IMR-90 (cell line): Measurements from ENCODE around the gene RPS6KA5. TPM values are rescaled to one million over a fixed set of nuclear protein-coding genes. Genes with fewer than 3 reads are reported as not detected.

Source experiments
- ATAC-seq: fragments of 200-7000 bp; cut with Tn5 transposase; 2 replicates; pipeline ENCODE4 v1.9.1; 2020; ENCODE audit warnings: low read depth, mild to moderate bottlenecking, moderate library complexity
- BruUV-seq: library from RNA; stranded (reverse); fragments of 400-500 nt; replicated peaks from 2 replicates; lab custom pipeline; 2021; lab: Mats Ljungman, UMichigan
- CTCF ChIA-PET: fragments of 300-600 bp; formaldehyde crosslinking; extraction: SDS; loops from one replicate; lab custom pipeline; 2021; ENCODE audit warnings: antibody characterized with exemption; lab: Yijun Ruan, JAX
- POLR2A ChIA-PET: fragments of 300-600 bp; sonication (Branson Sonifier 250); formaldehyde crosslinking; loops from one replicate; lab custom pipeline; 2022; ENCODE audit warnings: antibody characterized with exemption; ENCODE audit not compliant: unreplicated experiment; lab: Charles Lee
- DNase-seq: peaks from one replicate; pipeline ENCODE4 v3.0.0; 2013
- H2AFZ ChIP-seq: replicated peaks from 2 replicates; pipeline ENCODE3; 2013; ENCODE audit warnings: low read length, mild to moderate bottlenecking; ENCODE audit not compliant: poor library complexity
- H2AK5ac ChIP-seq: 2 replicates; pipeline ENCODE4 v1.6.1; 2013; ENCODE audit warnings: low read depth, low read length, inconsistent platforms
- H2AK9ac ChIP-seq: replicated peaks from 2 replicates; pipeline ENCODE3; 2013; ENCODE audit warnings: mild to moderate bottlenecking, low read depth, low read length, moderate library complexity; ENCODE audit not compliant: poor library complexity
- H2BK120ac ChIP-seq: 2 replicates; pipeline ENCODE4 v1.6.1; 2013; ENCODE audit warnings: low read depth, low read length, inconsistent platforms
- H2BK15ac ChIP-seq: 3 replicates; pipeline ENCODE4 v1.6.1; 2013; ENCODE audit warnings: low read depth, low read length, inconsistent platforms
- H2BK20ac ChIP-seq: 2 replicates; pipeline ENCODE4 v1.6.1; 2013; ENCODE audit warnings: low read depth, mild to moderate bottlenecking, inconsistent platforms, low read length, moderate library complexity
- H2BK5ac ChIP-seq: 2 replicates; pipeline ENCODE4 v1.6.1; 2013; ENCODE audit warnings: mild to moderate bottlenecking, low read depth, low read length, inconsistent platforms; ENCODE audit not compliant: poor library complexity, severe bottlenecking
- H3K14ac ChIP-seq: replicated peaks from 2 replicates; pipeline ENCODE4 v1.6.1; 2013; ENCODE audit warnings: low read depth, low read length, inconsistent platforms
- H3K18ac ChIP-seq: 2 replicates; pipeline ENCODE4 v1.6.1; 2013; ENCODE audit warnings: low read depth, low read length, control low read depth
- H3K23ac ChIP-seq: 2 replicates; pipeline ENCODE4 v1.6.1; 2013; ENCODE audit warnings: low read depth, low read length, inconsistent platforms
- H3K27ac ChIP-seq: 2 replicates; pipeline ENCODE4 v1.5.1; 2013; ENCODE audit warnings: mild to moderate bottlenecking, control low read depth, low read length; ENCODE audit not compliant: insufficient read depth
- H3K27me3 ChIP-seq: 2 replicates; pipeline ENCODE4 v1.6.1; 2013; ENCODE audit warnings: low read length; ENCODE audit not compliant: control insufficient read depth, insufficient read depth
- H3K36me3 ChIP-seq: 2 replicates; pipeline ENCODE4 v1.6.1; 2013; ENCODE audit warnings: low read length, mixed read lengths; ENCODE audit not compliant: control insufficient read depth, insufficient read depth
- H3K4ac ChIP-seq: 2 replicates; pipeline ENCODE4 v1.6.1; 2013; ENCODE audit warnings: low read depth, low read length, inconsistent platforms
- H3K4me1 ChIP-seq: 2 replicates; pipeline ENCODE4 v1.6.1; 2013; ENCODE audit warnings: low read length, mixed read lengths; ENCODE audit not compliant: control insufficient read depth, insufficient read depth
- H3K4me2 ChIP-seq: 2 replicates; pipeline ENCODE4 v1.6.1; 2013; ENCODE audit warnings: low read depth, mild to moderate bottlenecking, control low read depth, low read length, moderate library complexity
- H3K4me3 ChIP-seq: 2 replicates; pipeline ENCODE4 v1.5.1; 2013; ENCODE audit warnings: low read depth, mild to moderate bottlenecking, control low read depth, low read length, moderate library complexity; ENCODE audit not compliant: insufficient read depth
- H3K56ac ChIP-seq: 2 replicates; pipeline ENCODE4 v1.6.1; 2013; ENCODE audit warnings: low read length, inconsistent platforms; ENCODE audit not compliant: insufficient read depth; ENCODE audit errors: extremely low read depth
- H3K79me1 ChIP-seq, 2 experiments: 2 replicates each; pipeline ENCODE4 v1.6.1; 2013; ENCODE audit warnings: low read length in 2 of 2, inconsistent platforms in 1 of 2, low read depth in 1 of 2
- H3K9ac ChIP-seq: 2 replicates; pipeline ENCODE4 v1.6.1; 2013; ENCODE audit warnings: low read depth, low read length, control low read depth
- H3K9me1 ChIP-seq: 2 replicates; pipeline ENCODE4 v1.6.1; 2013; ENCODE audit warnings: low read length, inconsistent platforms; ENCODE audit not compliant: insufficient read depth
- H3K9me3 ChIP-seq: 2 replicates; pipeline ENCODE4 v1.6.1; 2013; ENCODE audit warnings: low read length; ENCODE audit not compliant: control insufficient read depth, insufficient read depth
- H4K20me1 ChIP-seq: 2 replicates; pipeline ENCODE4 v1.6.1; 2013; ENCODE audit warnings: low read length, inconsistent platforms; ENCODE audit not compliant: insufficient read depth
- H4K5ac ChIP-seq: 2 replicates; pipeline ENCODE4 v1.6.1; 2013; ENCODE audit warnings: mild to moderate bottlenecking, low read depth, low read length, control low read depth
- H4K8ac ChIP-seq, 2 experiments: 2 replicates each; pipeline ENCODE4 v1.6.1; 2013; ENCODE audit warnings: low read depth in 2 of 2, low read length in 2 of 2, control low read depth in 1 of 2, inconsistent platforms in 1 of 2
- H4K91ac ChIP-seq: 2 replicates; pipeline ENCODE4 v1.6.1; 2013; ENCODE audit warnings: low read depth, low read length, inconsistent platforms; ENCODE audit not compliant: insufficient read depth
- BHLHE40 ChIP-seq: fragments of 150-350 bp; IDR thresholded peaks from 2 replicates; pipeline ENCODE4 v1.6.1; 2016; ENCODE audit warnings: mild to moderate bottlenecking, low read depth, low read length
- CEBPB ChIP-seq: IDR thresholded peaks from 2 replicates; pipeline ENCODE4 v1.6.1; 2012; ENCODE audit warnings: low read depth, low read length, improper control_type of control experiment
- CHD1 ChIP-seq: IDR thresholded peaks from 2 replicates; pipeline ENCODE4 v1.6.1; 2012; ENCODE audit warnings: low read depth, low read length, improper control_type of control experiment
- CTCF ChIP-seq: conservative IDR thresholded peaks from 2 replicates; pipeline ENCODE4 v1.5.1; 2012; ENCODE audit warnings: mild to moderate bottlenecking, low read depth, low read length, improper control_type of control experiment
- FOS ChIP-seq: fragments of 150-350 bp; IDR thresholded peaks from 2 replicates; pipeline ENCODE4 v1.6.1; 2016; ENCODE audit warnings: low read depth, low read length
- MAFK ChIP-seq: IDR thresholded peaks from 2 replicates; pipeline ENCODE4 v1.6.1; 2012; ENCODE audit warnings: low read depth, low read length, improper control_type of control experiment
- MAZ ChIP-seq: IDR thresholded peaks from 2 replicates; pipeline ENCODE4 v1.6.1; 2012; ENCODE audit warnings: low read depth, mild to moderate bottlenecking, low read length, improper control_type of control experiment, moderate library complexity, borderline replicate concordance
- MXI1 ChIP-seq: IDR thresholded peaks from 2 replicates; pipeline ENCODE4 v1.6.1; 2012; ENCODE audit warnings: low read depth, mild to moderate bottlenecking, low read length, moderate library complexity, borderline replicate concordance
- NFE2L2 ChIP-seq: fragments of 150-350 bp; IDR thresholded peaks from 2 replicates; pipeline ENCODE4 v1.6.1; 2016; ENCODE audit warnings: low read depth, mild to moderate bottlenecking, low read length
- POLR2A ChIP-seq: IDR thresholded peaks from 2 replicates; pipeline ENCODE4 v1.6.1; 2012; ENCODE audit warnings: mild to moderate bottlenecking, low read depth, low read length
- RAD21 ChIP-seq: IDR thresholded peaks from 2 replicates; pipeline ENCODE4 v1.6.1; 2012; ENCODE audit warnings: low read length, improper control_type of control experiment
- RCOR1 ChIP-seq: IDR thresholded peaks from 2 replicates; pipeline ENCODE4 v1.6.1; 2012; ENCODE audit warnings: mild to moderate bottlenecking, low read length, improper control_type of control experiment; ENCODE audit not compliant: insufficient replicate concordance
- RFX5 ChIP-seq: IDR thresholded peaks from 2 replicates; pipeline ENCODE4 v1.8.0; 2012; ENCODE audit warnings: low read depth, mild to moderate bottlenecking, low read length, moderate library complexity
- SMC3 ChIP-seq: fragments of 150-350 bp; IDR thresholded peaks from 2 replicates; pipeline ENCODE4 v1.6.1; 2016; ENCODE audit warnings: low read depth, mild to moderate bottlenecking, antibody characterized with exemption, low read length, moderate library complexity
- USF2 ChIP-seq: fragments of 150-350 bp; IDR thresholded peaks from 2 replicates; pipeline ENCODE4 v1.6.1; 2017; ENCODE audit warnings: mild to moderate bottlenecking, antibody characterized with exemption, low read length, low read depth
- WGBS, 2 experiments: methylation state at CpG; one replicate each; pipeline versions ENCODE4 v1.1.5 to v1.1.7; 2013; ENCODE audit warnings: missing lambda C conversion rate in 2 of 2; ENCODE audit not compliant: insufficient read length in 1 of 2; ENCODE audit errors: extremely low coverage in 2 of 2; 5-methylcytosine and 5-hydroxymethylcytosine counted together
- dilution Hi-C: fragments of 300-500 bp; cut with HindIII; formaldehyde crosslinking; loops from one replicate; pipeline ENCODE4 v1.14.3; 2018; ENCODE audit warnings: low sequenced_read_pairs; ENCODE audit not compliant: unreplicated experiment
- in situ Hi-C: fragments of 300-500 bp; cut with MboI; formaldehyde crosslinking; loops from 3 replicates; pipeline ENCODE4 v1.14.3; 2019; ENCODE audit warnings: low sequenced_read_pairs, inconsistent platforms, mixed read lengths
- intact Hi-C: fragments of 100-400 bp; cut with micrococcal nuclease; formaldehyde crosslinking; loops from 2 replicates; pipeline ENCODE4 v1.10.0; 2022
- polyA plus RNA-seq, 3 experiments: library from polyadenylated mRNA; depleted of rRNA; stranded (reverse); fragments of >200 nt; gene quantifications; 2 replicates each; pipeline ENCODE4 v1.2.3, GENCODE V29; 2012; ENCODE audit warnings: low replicate concordance in 1 of 3
- total RNA-seq: library from RNA; depleted of rRNA; stranded (reverse); fragments of >200 nt; gene quantifications from 2 replicates; pipeline ENCODE4 v1.2.3, GENCODE V29; 2012
- TF ChIP-seq, protein P1 (sequence below): fragments of 150-350 bp; IDR thresholded peaks from 2 replicates; pipeline ENCODE4 v1.6.1; 2016; ENCODE audit warnings: low read depth, mild to moderate bottlenecking, low read length, moderate library complexity, borderline replicate concordance

Gene RPS6KA5
- total and polyA plus RNA-seq, 2 of the 4 experiments (the other 2 are of a cell fraction), result 0.36 TPM

DNA sequence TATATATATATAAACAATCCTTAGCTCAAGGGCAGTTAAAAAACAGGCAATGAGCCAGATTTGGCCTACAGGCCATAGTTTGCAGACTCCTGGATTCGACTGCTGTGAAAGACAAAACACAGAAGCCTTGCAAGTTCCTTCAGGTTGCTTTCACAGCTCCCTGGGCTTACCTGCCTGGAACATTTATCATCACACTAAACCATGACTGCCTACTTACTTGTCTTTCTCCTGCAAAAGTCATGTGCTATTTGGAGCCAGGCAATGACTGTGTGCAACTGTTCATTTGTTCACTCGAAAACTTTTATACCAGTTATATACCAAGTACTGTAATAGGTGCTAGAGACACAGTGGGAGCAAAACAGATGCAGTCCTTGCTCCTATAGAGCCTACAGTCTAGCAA, 2.2 kb upstream of the RPS6KA5 start:
- dilution Hi-C loops, result no loop called here
- ChIA-PET POLR2A (no interaction called here), CTCF (no interaction called here)

More for the DNA sequence above, 2.2 kb upstream of the RPS6KA5 start:
- H3K27me3 ChIP-seq, result no peaks in the 10 kb centered on the region
- H3K4me3 ChIP-seq, result no peak overlapping the region
- no peak overlapping the region for H2BK20ac ChIP-seq
- H3K9me3 ChIP-seq, result no peaks in the 10 kb centered on the region
- intact Hi-C loops, result no loop called here
- in situ Hi-C loops, result no loop called here
- H2AK5ac ChIP-seq, result no peak overlapping the region
- no peak overlapping the region for H4K91ac ChIP-seq
- H4K5ac ChIP-seq, result no peak overlapping the region
- no peaks in the 10 kb centered on the region for H3K79me1 ChIP-seq
- WGBS, 2 experiments, result no CpG with 5 or more reads among the region's 2 CpGs
- no peaks in the 10 kb centered on the region for H3K36me3 ChIP-seq
- BruUV-seq, result no TSS peak
- no peak overlapping the region for H3K23ac ChIP-seq
- no peak overlapping the region for H2BK120ac ChIP-seq
- no peaks in the 10 kb centered on the region for H3K4me1 ChIP-seq
- no peak overlapping the region for H3K14ac ChIP-seq
- no peak overlapping the region for H2AFZ ChIP-seq
- no peaks in the 10 kb centered on the region for H4K20me1 ChIP-seq
- H3K56ac ChIP-seq, result no peak overlapping the region
- ATAC-seq (no peak), DNase-seq (no peak)
- H2BK5ac ChIP-seq, result no peak overlapping the region
- H2BK15ac ChIP-seq, result no peak overlapping the region
- H3K18ac ChIP-seq, result no peak overlapping the region
- H2AK9ac ChIP-seq, result no peak overlapping the region
- H3K4me2 ChIP-seq, result no peak overlapping the region
- H3K9ac ChIP-seq, result no peak overlapping the region
- TF ChIP-seq FOS (no peak), RCOR1 (no peak), USF2 (no peak), CHD1 (no peak), BHLHE40 (no peak), RFX5 (no peak), NFE2L2 (no peak), POLR2A (no peak), MXI1 (no peak), MAFK (no peak), RAD21 (no peak), CEBPB (no peak), SMC3 (no peak), MAZ (no peak), CTCF (no peak)
- TF ChIP-seq, protein P1, sequence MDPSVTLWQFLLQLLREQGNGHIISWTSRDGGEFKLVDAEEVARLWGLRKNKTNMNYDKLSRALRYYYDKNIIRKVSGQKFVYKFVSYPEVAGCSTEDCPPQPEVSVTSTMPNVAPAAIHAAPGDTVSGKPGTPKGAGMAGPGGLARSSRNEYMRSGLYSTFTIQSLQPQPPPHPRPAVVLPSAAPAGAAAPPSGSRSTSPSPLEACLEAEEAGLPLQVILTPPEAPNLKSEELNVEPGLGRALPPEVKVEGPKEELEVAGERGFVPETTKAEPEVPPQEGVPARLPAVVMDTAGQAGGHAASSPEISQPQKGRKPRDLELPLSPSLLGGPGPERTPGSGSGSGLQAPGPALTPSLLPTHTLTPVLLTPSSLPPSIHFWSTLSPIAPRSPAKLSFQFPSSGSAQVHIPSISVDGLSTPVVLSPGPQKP, result no peak
- no peaks in the 10 kb centered on the region for H3K9me1 ChIP-seq
- no peak overlapping the region for H4K8ac ChIP-seq
- no peak overlapping the region for H3K27ac ChIP-seq
- H3K4ac ChIP-seq, result no peak overlapping the region
